ENCODE data around the gene ZSWIM9. TPM values are rescaled to one million over a fixed set of nuclear protein-coding genes. Genes with fewer than 3 reads are reported as not detected.
A peak's percentile ranks its signal among the peaks of the same experiment; 100 is the strongest.

The ZSWIM9 gene
- total RNA-seq, 4 donors from 2014 or later: 2.0 to 4.7 (median 2.7) TPM

DNA sequence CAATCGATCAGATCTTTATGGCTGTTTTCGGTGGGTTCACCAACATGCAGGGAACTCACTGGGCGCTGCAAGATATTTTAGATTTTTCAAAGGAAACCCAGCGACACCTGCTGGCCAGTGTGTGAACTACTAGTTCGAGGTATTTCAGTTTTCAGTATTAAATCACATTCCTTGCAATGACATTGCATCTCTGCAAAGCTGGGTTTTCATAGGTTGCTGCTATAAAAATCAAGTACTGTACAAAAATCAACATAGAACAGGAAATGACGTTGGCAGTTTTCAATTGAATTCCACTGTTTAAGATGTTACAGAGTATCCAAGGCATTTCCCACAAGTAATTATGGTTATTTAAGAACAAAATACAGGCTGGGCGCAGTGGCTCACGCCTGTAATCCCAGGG is 17.9 kb upstream of the ZSWIM9 start:
- 25 to 31% methylated on average over 8 of the region's 8 CpGs for WGBS, 2 donors
- peaks cover 0 to 69% (median 0%) of the 10 kb centered on the region in 3 donors for H3K36me3 ChIP-seq
- TF ChIP-seq, protein P1, sequence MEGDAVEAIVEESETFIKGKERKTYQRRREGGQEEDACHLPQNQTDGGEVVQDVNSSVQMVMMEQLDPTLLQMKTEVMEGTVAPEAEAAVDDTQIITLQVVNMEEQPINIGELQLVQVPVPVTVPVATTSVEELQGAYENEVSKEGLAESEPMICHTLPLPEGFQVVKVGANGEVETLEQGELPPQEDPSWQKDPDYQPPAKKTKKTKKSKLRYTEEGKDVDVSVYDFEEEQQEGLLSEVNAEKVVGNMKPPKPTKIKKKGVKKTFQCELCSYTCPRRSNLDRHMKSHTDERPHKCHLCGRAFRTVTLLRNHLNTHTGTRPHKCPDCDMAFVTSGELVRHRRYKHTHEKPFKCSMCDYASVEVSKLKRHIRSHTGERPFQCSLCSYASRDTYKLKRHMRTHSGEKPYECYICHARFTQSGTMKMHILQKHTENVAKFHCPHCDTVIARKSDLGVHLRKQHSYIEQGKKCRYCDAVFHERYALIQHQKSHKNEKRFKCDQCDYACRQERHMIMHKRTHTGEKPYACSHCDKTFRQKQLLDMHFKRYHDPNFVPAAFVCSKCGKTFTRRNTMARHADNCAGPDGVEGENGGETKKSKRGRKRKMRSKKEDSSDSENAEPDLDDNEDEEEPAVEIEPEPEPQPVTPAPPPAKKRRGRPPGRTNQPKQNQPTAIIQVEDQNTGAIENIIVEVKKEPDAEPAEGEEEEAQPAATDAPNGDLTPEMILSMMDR (IDR thresholded peaks at IDR 0.05): peak; percentile 76 to 91 (median 89)
- no peak for TF ChIP-seq POLR2A (IDR thresholded peaks at IDR 0.05)
- no peak for DNase-seq
- H3K9me3 ChIP-seq: no peaks in the 10 kb centered on the region
- intact Hi-C loops (cut with DNase I): no loop called here
- H3K4me3 ChIP-seq: no peak overlapping the region
- no peaks in the 10 kb centered on the region for H3K27me3 ChIP-seq
- H3K4me1 ChIP-seq: no peaks in the 10 kb centered on the region
- no peak overlapping the region for H3K27ac ChIP-seq

DNA sequence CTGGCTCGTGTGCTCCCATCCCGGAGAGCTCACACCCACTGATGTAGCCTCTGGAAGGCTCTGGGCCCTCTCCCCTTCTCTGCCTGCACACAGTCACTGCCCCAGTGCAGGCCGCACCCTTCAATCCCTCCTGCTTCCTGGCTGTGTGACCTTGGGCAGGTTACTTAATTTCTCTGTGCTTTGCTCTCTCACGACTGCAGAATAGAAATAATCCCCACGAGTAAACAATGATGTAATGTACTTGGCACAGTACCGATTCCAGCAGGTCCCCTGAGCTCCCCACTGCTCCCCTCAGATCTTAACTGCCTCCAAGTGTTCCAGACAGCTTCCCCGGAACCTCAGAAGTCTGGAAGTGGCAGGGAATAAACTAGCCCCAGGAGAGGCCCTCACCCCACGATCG is 16.5 kb upstream of the ZSWIM9 start:
- 47 to 62% methylated on average over 6 of the region's 9 CpGs for WGBS, 2 donors
- Histone ChIP-seq H3K27ac (no peak overlapping the region), H3K4me1 (no peaks in the 10 kb centered on the region), H3K9me3 (no peaks in the 10 kb centered on the region), H3K4me3 (no peak overlapping the region), H3K27me3 (no peaks in the 10 kb centered on the region), H3K36me3 (peaks cover 0 to 68% (median 0%) of the 10 kb centered on the region in 3 donors)
- TF ChIP-seq POLR2A (IDR thresholded peaks at IDR 0.05): no peak
- TF ChIP-seq, protein P1 (IDR thresholded peaks at IDR 0.05): no peak
- intact Hi-C loops (cut with DNase I): no loop called here
- no peak for DNase-seq

DNA sequence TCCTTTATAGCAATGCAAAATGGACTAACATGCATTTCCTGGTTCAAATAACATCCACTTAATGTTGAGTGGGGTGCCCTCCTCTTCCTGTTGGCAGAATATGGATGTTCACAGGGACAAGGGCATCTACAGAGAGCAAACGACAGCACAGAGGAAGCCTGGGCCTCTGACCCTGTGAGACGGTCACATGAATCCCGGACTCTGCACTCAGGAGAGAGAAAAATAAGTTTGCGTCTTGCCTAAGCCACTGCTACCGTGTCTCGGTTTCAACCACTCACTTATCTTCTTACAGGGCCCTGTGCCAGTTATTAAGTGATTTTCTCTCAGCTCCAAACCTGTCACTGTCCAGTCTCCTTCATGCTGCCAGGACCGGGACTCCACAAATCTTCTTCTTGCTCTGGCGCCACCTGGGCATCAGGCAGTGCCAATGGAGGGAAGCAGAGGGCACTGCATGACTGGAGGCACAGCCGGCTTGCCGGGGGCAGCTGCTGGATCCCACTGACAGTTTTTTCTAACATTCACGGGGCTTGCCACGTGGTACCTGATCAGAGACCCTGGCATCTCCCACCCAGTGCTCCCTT is 12.2 kb upstream of the ZSWIM9 start:
- Histone ChIP-seq H3K4me1 (no peaks in the 10 kb centered on the region), H3K9me3 (no peaks in the 10 kb centered on the region), H3K36me3 (peaks cover 0 to 71% (median 9%) of the 10 kb centered on the region in 3 donors), H3K4me3 (no peak overlapping the region), H3K27me3 (no peaks in the 10 kb centered on the region), H3K27ac (no peak overlapping the region)
- DNase-seq: no peak
- intact Hi-C loops (cut with DNase I): no loop called here
- 92 to 93% methylated on average over 8 to 9 of the region's 12 CpGs for WGBS, 2 donors
- TF ChIP-seq, protein P1 (IDR thresholded peaks at IDR 0.05): peak in 1 of 6 experiments; percentile 4
- TF ChIP-seq POLR2A (IDR thresholded peaks at IDR 0.05): no peak

DNA sequence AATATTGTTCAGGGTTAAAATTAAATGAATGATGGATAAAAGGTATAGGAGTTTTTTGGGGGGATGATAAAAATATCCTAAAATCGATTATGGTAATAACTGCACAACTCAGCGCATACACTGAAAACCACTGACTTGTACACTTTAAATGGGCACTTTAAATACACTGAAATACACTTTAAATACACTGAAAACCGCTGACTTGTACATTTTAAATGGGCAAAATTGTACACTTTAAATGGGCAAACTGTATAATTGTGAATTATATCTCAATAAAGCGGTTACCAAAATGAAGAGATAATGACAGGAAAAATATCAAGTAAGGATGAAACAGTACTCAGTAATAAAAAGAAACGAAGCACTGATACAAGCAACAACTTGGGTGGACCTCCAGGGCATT is 1.8 kb upstream of the ZSWIM9 start:
- TF ChIP-seq, protein P1 (IDR thresholded peaks at IDR 0.05): no peak
- no peak for TF ChIP-seq POLR2A (IDR thresholded peaks at IDR 0.05)
- intact Hi-C loops (cut with DNase I): no loop called here
- 77 to 93% methylated on average over 5 of the region's 5 CpGs for WGBS, 2 donors
- H3K4me3 ChIP-seq: no peak overlapping the region
- no peak for DNase-seq
- H3K4me1 ChIP-seq: peaks cover 3 to 36% (median 6%) of the 10 kb centered on the region in 3 donors
- no peaks in the 10 kb centered on the region for H3K27me3 ChIP-seq
- H3K27ac ChIP-seq: no peak overlapping the region
- H3K36me3 ChIP-seq: peaks cover 0 to 32% (median 0%) of the 10 kb centered on the region in 3 donors
- H3K9me3 ChIP-seq: no peaks in the 10 kb centered on the region

DNA sequence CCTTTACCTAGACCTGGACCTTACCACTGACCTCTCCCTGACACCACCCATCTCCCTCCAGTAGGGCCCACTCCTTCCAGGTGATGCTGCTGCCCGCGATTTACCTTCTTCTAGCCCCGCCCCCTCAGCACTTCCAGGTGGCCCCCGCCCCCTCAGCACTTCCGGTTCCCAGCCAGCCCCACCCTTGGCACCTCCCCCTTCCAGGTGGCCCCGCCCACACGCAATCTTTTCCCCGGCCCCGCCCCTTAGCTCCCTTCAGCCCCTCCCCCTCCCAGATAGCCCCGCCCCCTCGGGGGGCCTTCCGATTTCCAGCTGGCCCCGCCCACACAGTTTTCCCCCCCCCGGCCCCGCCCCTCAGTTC is 922 bp upstream of the ZSWIM9 start:
- intact Hi-C loops (cut with DNase I): no loop called here

More for the DNA sequence above, 922 bp upstream of the ZSWIM9 start:
- no peak for TF ChIP-seq POLR2A (IDR thresholded peaks at IDR 0.05)
- TF ChIP-seq, protein P1 (IDR thresholded peaks at IDR 0.05): no peak
- DNase-seq: peak; percentile 69
- peak overlapping the region; percentile 71 to 93 (median 89) for H3K4me3 ChIP-seq
- WGBS, 2 donors: 3 to 5% methylated on average over 5 to 6 of the region's 15 CpGs
- peak overlapping the region; percentile 92 to 99 (median 94) for H3K27ac ChIP-seq
- no peaks in the 10 kb centered on the region for H3K27me3 ChIP-seq
- peaks cover 3 to 32% (median 6%) of the 10 kb centered on the region in 3 donors for H3K4me1 ChIP-seq
- no peaks in the 10 kb centered on the region for H3K9me3 ChIP-seq
- peaks cover 0 to 34% (median 6%) of the 10 kb centered on the region in 3 donors for H3K36me3 ChIP-seq
